Mammary epithelial cell (primary cell): Measurements from ENCODE around the gene IL31.

Experiments
- CTCF ChIP-seq, 2 donors: IDR thresholded peaks in 1 of 2; conservative IDR thresholded peaks in 1 of 2; 2 replicates each; pipeline ENCODE4 v1.5.1; 2011 to 2012; ENCODE audit warnings: inconsistent platforms in 2 of 2, low read length in 2 of 2, mild to moderate bottlenecking in 2 of 2, control low read depth in 1 of 2, low read depth in 1 of 2; ENCODE audit not compliant: insufficient read depth in 1 of 2; ENCODE audit errors: extremely low read depth in 1 of 2
- EZH2 ChIP-seq: IDR thresholded peaks from 2 replicates; pipeline ENCODE4 v1.6.1; 2012; ENCODE audit warnings: low read length, inconsistent platforms, borderline replicate concordance

GRCh38 chr12:122133192-122133950 is 40.6 kb downstream of the IL31 start:
- no peak for TF ChIP-seq CTCF (conservative IDR thresholded peaks at IDR 0.05 in 1 of 2, IDR thresholded peaks at IDR 0.05 in 1 of 2; ENCODE audit: extremely low read depth in 1 of 2, insufficient read depth in 1 of 2, low read depth in 1 of 2, low read length in 2 of 2)
- TF ChIP-seq EZH2 = no peak
